HepG2 (cell line): ENCODE results near the gene TNS1. TPM values are rescaled to one million over a fixed set of nuclear protein-coding genes. Genes with fewer than 3 reads are reported as not detected.

Source experiments
- ARID4A ChIP-seq: sonication (generic); formaldehyde crosslinking; IDR thresholded peaks from 2 replicates; pipeline ENCODE4 v1.5.0; 2020; ENCODE audit warnings: mild to moderate bottlenecking, missing genetic modification reagents, borderline replicate concordance
- HBP1 ChIP-seq: IDR thresholded peaks from 2 replicates; pipeline ENCODE4 v1.6.1; 2016; ENCODE audit warnings: low read depth, control low read depth
- NR1H2 ChIP-seq: sonication (generic); formaldehyde crosslinking; IDR thresholded peaks from 2 replicates; pipeline ENCODE4 v1.8.1; 2022; ENCODE audit warnings: low read depth, missing genetic modification reagents, borderline replicate concordance
- SKI ChIP-seq: fragments of 450-650 bp; IDR thresholded peaks from one replicate; pipeline ENCODE4 v1.6.1; 2018; ENCODE audit warnings: mild to moderate bottlenecking; ENCODE audit not compliant: partially characterized antibody
- TIGD3 ChIP-seq: sonication (generic); formaldehyde crosslinking; IDR thresholded peaks from 2 replicates; pipeline ENCODE4 v1.5.1; 2020; ENCODE audit warnings: mild to moderate bottlenecking, missing genetic modification reagents, borderline replicate concordance
- ZMAT3 ChIP-seq: sonication (generic); formaldehyde crosslinking; conservative IDR thresholded peaks from 2 replicates; pipeline ENCODE4 v1.7.0; 2021; ENCODE audit warnings: missing genetic modification reagents
- ZNF501 ChIP-seq: sonication (generic); formaldehyde crosslinking; IDR thresholded peaks from 2 replicates; pipeline ENCODE4 v1.5.1; 2020; ENCODE audit warnings: mild to moderate bottlenecking, moderate library complexity, missing genetic modification reagents
- ZNF576 ChIP-seq: sonication (generic); formaldehyde crosslinking; IDR thresholded peaks from 2 replicates; pipeline ENCODE4 v1.4.0; 2020; ENCODE audit warnings: mild to moderate bottlenecking, missing genetic modification reagents
- ZNF616 ChIP-seq: sonication (generic); formaldehyde crosslinking; IDR thresholded peaks from 2 replicates; pipeline ENCODE4 v1.5.0; 2020; ENCODE audit warnings: low read depth, mild to moderate bottlenecking, missing genetic modification reagents
- ZNF687 ChIP-seq: sonication (generic); formaldehyde crosslinking; IDR thresholded peaks from 2 replicates; pipeline ENCODE4 v1.5.1; 2020; ENCODE audit warnings: mild to moderate bottlenecking, missing genetic modification reagents, moderate library complexity
- ZNF710 ChIP-seq: sonication (generic); formaldehyde crosslinking; IDR thresholded peaks from 2 replicates; pipeline ENCODE4 v1.5.0; 2020; ENCODE audit warnings: mild to moderate bottlenecking, missing genetic modification reagents, borderline replicate concordance
- polyA plus RNA-seq, 8 experiments: library from polyadenylated mRNA; depleted of rRNA in 3 of 8; stranded (reverse) in 7 of 8; unstranded in 1 of 8; fragments of >200 nt; fragmentation: Illumina TruSeq in 4 of 8; extraction: Trizol in 4 of 8; gene quantifications; 2 replicates each; pipeline versions ENCODE4 v1.2.1 to v1.2.3, GENCODE V29; 2011 to 2016; ENCODE audit warnings: low read depth in 4 of 8, missing spikeins in 1 of 8, mixed read lengths in 1 of 8; ENCODE audit not compliant: insufficient read depth in 1 of 8
- total RNA-seq, 5 experiments: library from RNA; depleted of rRNA; stranded (reverse); fragments of >200 nt; fragmentation: Illumina TruSeq; extraction: Trizol; gene quantifications; 2 replicates each; pipeline ENCODE4 v1.2.3, GENCODE V29; 2016; ENCODE audit warnings: low read depth in 1 of 5

Gene TNS1
- total and polyA plus RNA-seq, 2 of the 13 experiments (the other 11 are each of a cell fraction or from before 2014, with no cell fraction given) = 1.9 to 118 TPM

GRCh38 chr2:217900010-217900779 is 102.6 kb downstream of the TNS1 start (continued):
- TF ChIP-seq ZNF687 (CRISPR knock-in tag) = peak; percentile 61; the same call in 1 of the 2 replicates
- TF ChIP-seq TIGD3 (CRISPR knock-in tag) = no peak
- TF ChIP-seq HBP1 = no peak
- TF ChIP-seq ZMAT3 (CRISPR knock-in tag) = 0 out of 2 replicates have a peak, but pooled peaks have one; percentile 15
- 0 out of 2 replicates have a peak, but pooled peaks have one; percentile 30 for TF ChIP-seq ZNF710 (CRISPR knock-in tag)
- TF ChIP-seq ARID4A (CRISPR knock-in tag) = peak; percentile 43; the same call in 1 of the 2 replicates
- peak; percentile 19 for TF ChIP-seq SKI
- TF ChIP-seq ZNF501 = peak; percentile 52; the same call in 1 of the 2 replicates
- TF ChIP-seq ZNF616 = no peak
- 0 out of 2 replicates have a peak, but pooled peaks have one; percentile 24 for TF ChIP-seq ZNF576 (CRISPR knock-in tag)
- 0 out of 2 replicates have a peak, but pooled peaks have one; percentile 50 for TF ChIP-seq NR1H2 (CRISPR knock-in tag)
